SK-N-SH (cell line): ENCODE measurements around the gene GTF2E1. TPM values are rescaled to one million over a fixed set of nuclear protein-coding genes. Genes with fewer than 3 reads are reported as not detected.

Experiments
- CTCF ChIA-PET: fragments of 300-600, 350-600 bp; formaldehyde crosslinking; extraction: SDS; loops from one replicate; lab custom pipeline; 2021; lab: Yijun Ruan, JAX
- POLR2A ChIA-PET: fragments of 350-600 bp; sonication (Branson Sonifier 250); formaldehyde crosslinking; extraction: SDS; loops from one replicate; lab custom pipeline; 2020; ENCODE audit warnings: antibody characterized with exemption, inconsistent platforms; lab: Yijun Ruan, JAX
- DNase-seq: peaks from one replicate; pipeline ENCODE4 v3.0.0; 2012
- H2AFZ ChIP-seq: fragments of 200-600 bp; sonication (generic); 2 replicates; pipeline ENCODE4 v1.8.1; 2016; ENCODE audit warnings: antibody characterized with exemption, mild to moderate bottlenecking, low read depth
- H3F3A ChIP-seq: fragments of 200-600 bp; sonication (generic); replicated peaks from 2 replicates; pipeline ENCODE3; 2016; ENCODE audit warnings: antibody characterized with exemption, mild to moderate bottlenecking; ENCODE audit not compliant: insufficient read depth
- H3K27ac ChIP-seq, 2 experiments: fragments of 200-500 bp in 1 of 2; fragments of 200-600 bp in 1 of 2; sonication (Bioruptor generic) in 1 of 2; sonication (generic), shearing (Covaris generic) in 1 of 2; 2 replicates each; pipeline versions ENCODE4 v1.5.1 to v1.6.1; 2014 to 2016; ENCODE audit warnings: low read depth in 2 of 2, inconsistent platforms in 1 of 2, low read length in 1 of 2, mild to moderate bottlenecking in 1 of 2, mixed read lengths in 1 of 2
- H3K27me3 ChIP-seq: fragments of 200-600 bp; sonication (generic), shearing (Covaris generic); 2 replicates; pipeline ENCODE4 v1.6.1; 2016; ENCODE audit warnings: mixed run types; ENCODE audit not compliant: insufficient read depth
- H3K36me3 ChIP-seq, 2 experiments: fragments of 200-500 bp in 1 of 2; fragments of 200-600 bp in 1 of 2; sonication (Bioruptor generic) in 1 of 2; sonication (generic) in 1 of 2; replicated peaks in 1 of 2; 2 replicates each; pipeline versions ENCODE3 to v1.5.1; 2014 to 2016; ENCODE audit warnings: low read length in 1 of 2, mild to moderate bottlenecking in 1 of 2; ENCODE audit not compliant: insufficient read depth in 2 of 2, control insufficient read depth in 1 of 2
- H3K4me1 ChIP-seq, 2 experiments: fragments of 200-500 bp in 1 of 2; fragments of 200-600 bp in 1 of 2; sonication (Bioruptor generic) in 1 of 2; sonication (generic), shearing (Covaris generic) in 1 of 2; 2 replicates each; pipeline versions ENCODE4 v1.5.1 to v1.6.1; 2014 to 2016; ENCODE audit warnings: low read depth in 1 of 2, low read length in 1 of 2, mixed run types in 1 of 2; ENCODE audit not compliant: insufficient read depth in 2 of 2, control insufficient read depth in 1 of 2
- H3K4me2 ChIP-seq: fragments of 200-600 bp; sonication (generic), shearing (Covaris generic); 2 replicates; pipeline ENCODE4 v1.6.1; 2017; ENCODE audit warnings: mixed run types
- H3K4me3 ChIP-seq, 2 experiments: fragments of 200-500 bp in 1 of 2; fragments of 200-600 bp in 1 of 2; sonication (Bioruptor generic) in 1 of 2; sonication (generic), shearing (Covaris generic) in 1 of 2; 2 replicates each; pipeline versions ENCODE4 v1.5.1 to v1.8.1; 2014 to 2016; ENCODE audit warnings: low read depth in 2 of 2, inconsistent platforms in 1 of 2, low read length in 1 of 2, mild to moderate bottlenecking in 1 of 2, mixed read lengths in 1 of 2, moderate library complexity in 1 of 2
- H3K79me2 ChIP-seq: fragments of 200-600 bp; sonication (generic); 2 replicates; pipeline ENCODE4 v1.8.1; 2017; ENCODE audit warnings: mild to moderate bottlenecking; ENCODE audit not compliant: insufficient read depth
- H3K9ac ChIP-seq: fragments of 200-600 bp; sonication (generic); 2 replicates; pipeline ENCODE4 v1.6.1; 2017; ENCODE audit warnings: mixed run types
- H3K9me2 ChIP-seq: fragments of 200-600 bp; sonication (generic); 2 replicates; pipeline ENCODE4 v1.6.1; 2017; ENCODE audit warnings: mixed run types
- H3K9me3 ChIP-seq: fragments of 200-600 bp; sonication (generic); 2 replicates; pipeline ENCODE4 v1.6.1; 2017; ENCODE audit warnings: mixed run types, mild to moderate bottlenecking, moderate library complexity
- H4K20me1 ChIP-seq: fragments of 200-600 bp; sonication (generic); 2 replicates; pipeline ENCODE4 v1.6.1; 2017; ENCODE audit warnings: mild to moderate bottlenecking, mixed run types; ENCODE audit not compliant: insufficient read depth
- CTCF ChIP-seq: fragments of 200-600 bp; sonication (generic); IDR thresholded peaks from 2 replicates; pipeline ENCODE4 v1.6.1; 2017; ENCODE audit warnings: antibody characterized with exemption, mild to moderate bottlenecking, moderate library complexity
- EP300 ChIP-seq, 2 experiments: IDR thresholded peaks; 2 replicates each; pipeline versions ENCODE4 v1.4.0 to v1.6.1; 2012; ENCODE audit warnings: borderline replicate concordance in 1 of 2, low read depth in 1 of 2, low read length in 1 of 2
- EZH2phosphoT487 ChIP-seq: fragments of 200-600 bp; sonication (generic); IDR thresholded peaks from 2 replicates; pipeline ENCODE4 v1.6.1; 2017; ENCODE audit warnings: low read depth, mixed run types, mild to moderate bottlenecking, antibody characterized with exemption, moderate library complexity, borderline replicate concordance
- FOSL2 ChIP-seq: IDR thresholded peaks from 2 replicates; pipeline ENCODE4 v1.4.0; 2012; ENCODE audit warnings: low read depth, mild to moderate bottlenecking, moderate library complexity, borderline replicate concordance
- FOXJ3 ChIP-seq: sonication (generic); formaldehyde crosslinking; IDR thresholded peaks from 2 replicates; pipeline ENCODE4 v1.5.1; 2020; ENCODE audit warnings: mild to moderate bottlenecking, missing genetic modification reagents
- FOXM1 ChIP-seq: IDR thresholded peaks from 2 replicates; pipeline ENCODE4 v1.4.0; 2012; ENCODE audit warnings: low read depth, mild to moderate bottlenecking
- GABPA ChIP-seq: IDR thresholded peaks from 2 replicates; pipeline ENCODE4 v1.4.0; 2012; ENCODE audit warnings: low read depth, mild to moderate bottlenecking
- IRF3 ChIP-seq: fragments of 150-350 bp; IDR thresholded peaks from 2 replicates; pipeline ENCODE4 v1.6.1; 2016; ENCODE audit warnings: mild to moderate bottlenecking, low read depth, low read length
- JUND ChIP-seq: IDR thresholded peaks from 2 replicates; pipeline ENCODE4 v1.4.0; 2012
- MAX ChIP-seq: IDR thresholded peaks from 2 replicates; pipeline ENCODE4 v1.4.0; 2012; ENCODE audit warnings: low read depth
- MEF2A ChIP-seq: IDR thresholded peaks from 2 replicates; pipeline ENCODE4 v1.4.0; 2012; ENCODE audit warnings: low read depth, borderline replicate concordance
- MXI1 ChIP-seq: IDR thresholded peaks from 2 replicates; pipeline ENCODE4 v1.6.1; 2012; ENCODE audit warnings: mild to moderate bottlenecking, low read depth, low read length, improper control_type of control experiment
- NFIC ChIP-seq: IDR thresholded peaks from 2 replicates; pipeline ENCODE4 v1.4.0; 2012; ENCODE audit warnings: borderline replicate concordance
- NRF1 ChIP-seq: IDR thresholded peaks from 2 replicates; pipeline ENCODE4 v1.6.1; 2012; ENCODE audit warnings: low read depth, mild to moderate bottlenecking, low read length
- PBX3 ChIP-seq: IDR thresholded peaks from 2 replicates; pipeline ENCODE4; 2012
- RAD21 ChIP-seq: IDR thresholded peaks from 2 replicates; pipeline ENCODE4 v1.6.1; 2012; ENCODE audit warnings: mild to moderate bottlenecking, low read length
- REST ChIP-seq: IDR thresholded peaks from 2 replicates; pipeline ENCODE4 v1.6.1; 2012; ENCODE audit warnings: mild to moderate bottlenecking, low read depth, low read length, moderate library complexity
- RFX5 ChIP-seq: IDR thresholded peaks from 2 replicates; pipeline ENCODE4 v1.6.1; 2012; ENCODE audit warnings: mild to moderate bottlenecking, improper control_type of control experiment, low read length
- RXRA ChIP-seq: IDR thresholded peaks from 2 replicates; pipeline ENCODE4 v1.4.0; 2012; ENCODE audit warnings: low read depth, mild to moderate bottlenecking, borderline replicate concordance
- SMC3 ChIP-seq: IDR thresholded peaks from 2 replicates; pipeline ENCODE4 v1.6.1; 2012; ENCODE audit warnings: low read depth, low read length, improper control_type of control experiment
- TCF12 ChIP-seq: IDR thresholded peaks from 2 replicates; pipeline ENCODE4 v1.4.0; 2012
- USF2 ChIP-seq: fragments of 150-350 bp; IDR thresholded peaks from 2 replicates; pipeline ENCODE4 v1.6.1; 2017; ENCODE audit warnings: antibody characterized with exemption, low read length, low read depth, borderline replicate concordance
- YY1 ChIP-seq: IDR thresholded peaks from 2 replicates; pipeline ENCODE4 v1.4.0; 2012; ENCODE audit warnings: low read depth, mild to moderate bottlenecking
- ZBTB33 ChIP-seq: IDR thresholded peaks from 2 replicates; pipeline ENCODE4 v1.4.0; 2012; ENCODE audit warnings: low read depth, borderline replicate concordance
- polyA plus RNA-seq, 3 experiments: library from polyadenylated mRNA; depleted of rRNA; stranded (reverse); fragments of >200 nt; gene quantifications; 2 replicates each; pipeline ENCODE4 v1.2.3, GENCODE V29; 2012

GTF2E1 gene
- polyA plus RNA-seq, 1 of the 3 experiments (the other 2 are of a cell fraction) = 5.7 TPM

GRCh38 chr3:120773932-120774331 lies 31.4 kb downstream of the GTF2E1 start:
- Histone ChIP-seq H3K4me2 (no peak overlapping the region), H2AFZ (no peak overlapping the region), H3K4me3 (no peak overlapping the region), H3K36me3 (peaks cover 31 to 56% of the 10 kb centered on the region in 2 experiments), H3K9me3 (no peaks in the 10 kb centered on the region), H3K4me1 (peaks cover 0 to 6% of the 10 kb centered on the region in 2 experiments; a peak in 2 of 4 replicates), H4K20me1 (no peaks in the 10 kb centered on the region), H3K79me2 (peaks cover 20% of the 10 kb centered on the region; the same call in 1 of the 2 replicates), H3K9ac (no peak overlapping the region), H3K9me2 (no peaks in the 10 kb centered on the region), H3K27ac (peak overlapping the region in 1 of 2 experiments; percentile 19; a peak in 2 of 4 replicates), H3K27me3 (no peaks in the 10 kb centered on the region), H3F3A (peaks cover 6% of the 10 kb centered on the region)
- no peak for DNase-seq
- CTCF ChIA-PET = interaction anchor here (1.1 to 3.1 kb wide), 3 partner anchors 21 to 215 kb away, joined by 3 to 18 read pairs (median 3); no protein-coding TSS in a partner anchor
- POLR2A ChIA-PET = interaction anchor here (0.5 kb wide), 1 partner anchor 384 kb away, joined by 3 read pairs; no protein-coding TSS in a partner anchor
- TF ChIP-seq YY1 (no peak), RXRA (no peak), MEF2A (no peak), TCF12 (peak; percentile 68), ZBTB33 (no peak), FOSL2 (peak; percentile 59; the same call in 1 of the 2 replicates), FOXM1 (no peak), RAD21 (no peak), FOXJ3 (CRISPR knock-in tag) (no peak), CTCF (no peak), IRF3 (no peak), RFX5 (no peak), NFIC (peak; percentile 22; the same call in 1 of the 2 replicates), JUND (peak; percentile 61), EZH2phosphoT487 (no peak), NRF1 (no peak), MXI1 (no peak), USF2 (no peak), GABPA (no peak), SMC3 (no peak), MAX (no peak), PBX3 (peak; percentile 35; the same call in 1 of the 2 replicates), EP300 (IDR thresholded peaks at IDR 0.05; ENCODE audit: borderline replicate concordance in 1 of 2, low read depth in 1 of 2, low read length in 1 of 2) (no peak), REST (no peak)
